Bone marrow (tissue), 2 donors: ENCODE data around the gene ITGB3.

ENCODE experiments used
- DNase-seq, 2 donors: peaks; one replicate each; lab custom pipeline; 2025; lab: John Stamatoyannopoulos, UW

ITGB3 gene

DNA sequence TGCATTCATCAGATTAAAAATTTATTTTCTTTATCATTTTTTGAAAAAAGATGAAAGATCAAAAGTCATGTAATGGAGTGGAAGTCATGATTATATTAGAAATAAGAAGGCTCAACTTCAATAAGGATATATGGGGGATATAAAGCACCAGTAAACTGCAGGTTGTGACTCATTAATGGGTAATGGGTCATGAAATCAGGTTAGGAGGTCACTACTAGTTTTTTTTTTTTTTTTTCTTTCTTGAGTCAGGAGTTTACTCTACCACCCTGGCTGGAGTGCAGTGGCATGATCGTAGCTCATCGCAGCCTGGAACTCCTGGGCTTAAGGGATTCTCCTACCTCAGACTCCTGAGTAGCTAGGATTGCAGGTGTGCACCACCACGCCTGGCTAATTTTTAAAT lies 84.4 kb downstream of the ITGB3 start:
- DNase-seq, result no peak

DNA sequence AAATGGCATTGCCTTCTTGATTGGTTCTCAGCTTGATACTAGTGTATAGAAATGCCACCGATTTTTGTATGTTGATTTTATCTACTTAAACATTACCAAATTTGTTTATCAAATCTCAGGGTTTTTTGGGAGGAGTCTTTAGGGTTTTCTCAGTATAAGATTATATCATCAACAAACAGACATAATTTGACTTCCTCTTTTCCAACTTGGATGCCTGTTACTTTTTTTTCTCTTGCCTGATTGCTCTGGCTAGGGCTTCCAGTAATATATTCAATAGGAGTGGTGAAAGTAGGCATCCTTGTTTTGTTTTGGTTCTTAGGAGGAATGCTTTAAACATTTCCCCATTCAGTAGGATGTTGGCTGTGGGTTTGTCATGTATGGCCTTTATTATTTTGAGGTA lies 99.2 kb downstream of the ITGB3 start:
- peak in 1 of 2 donors; percentile 43 for DNase-seq

DNA sequence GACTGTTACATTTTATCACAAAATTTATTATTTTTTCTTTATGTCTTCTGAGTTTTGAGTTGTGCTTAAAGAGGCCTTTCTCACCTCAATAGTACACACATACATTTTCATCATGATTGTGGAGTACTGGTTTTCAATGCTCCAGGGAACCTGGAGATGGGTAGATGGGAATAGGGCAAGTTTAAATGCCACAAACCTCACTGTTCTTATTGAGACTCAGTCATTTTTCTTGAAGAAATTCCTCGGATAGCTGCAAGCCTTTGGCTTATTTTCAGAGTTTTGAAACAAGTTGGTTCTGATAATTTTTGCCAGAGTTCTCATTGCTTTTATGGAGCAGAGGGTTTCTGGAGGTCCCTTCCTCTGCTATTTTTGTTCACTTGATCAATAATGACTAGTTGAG lies 105.0 kb downstream of the ITGB3 start:
- no peak for DNase-seq
